ENCODE measurements around the gene MINAR2.

Gene MINAR2, protein sequence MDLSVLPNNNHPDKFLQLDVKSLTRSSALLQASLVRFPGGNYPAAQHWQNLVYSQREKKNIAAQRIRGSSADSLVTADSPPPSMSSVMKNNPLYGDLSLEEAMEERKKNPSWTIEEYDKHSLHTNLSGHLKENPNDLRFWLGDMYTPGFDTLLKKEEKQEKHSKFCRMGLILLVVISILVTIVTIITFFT

DNA sequence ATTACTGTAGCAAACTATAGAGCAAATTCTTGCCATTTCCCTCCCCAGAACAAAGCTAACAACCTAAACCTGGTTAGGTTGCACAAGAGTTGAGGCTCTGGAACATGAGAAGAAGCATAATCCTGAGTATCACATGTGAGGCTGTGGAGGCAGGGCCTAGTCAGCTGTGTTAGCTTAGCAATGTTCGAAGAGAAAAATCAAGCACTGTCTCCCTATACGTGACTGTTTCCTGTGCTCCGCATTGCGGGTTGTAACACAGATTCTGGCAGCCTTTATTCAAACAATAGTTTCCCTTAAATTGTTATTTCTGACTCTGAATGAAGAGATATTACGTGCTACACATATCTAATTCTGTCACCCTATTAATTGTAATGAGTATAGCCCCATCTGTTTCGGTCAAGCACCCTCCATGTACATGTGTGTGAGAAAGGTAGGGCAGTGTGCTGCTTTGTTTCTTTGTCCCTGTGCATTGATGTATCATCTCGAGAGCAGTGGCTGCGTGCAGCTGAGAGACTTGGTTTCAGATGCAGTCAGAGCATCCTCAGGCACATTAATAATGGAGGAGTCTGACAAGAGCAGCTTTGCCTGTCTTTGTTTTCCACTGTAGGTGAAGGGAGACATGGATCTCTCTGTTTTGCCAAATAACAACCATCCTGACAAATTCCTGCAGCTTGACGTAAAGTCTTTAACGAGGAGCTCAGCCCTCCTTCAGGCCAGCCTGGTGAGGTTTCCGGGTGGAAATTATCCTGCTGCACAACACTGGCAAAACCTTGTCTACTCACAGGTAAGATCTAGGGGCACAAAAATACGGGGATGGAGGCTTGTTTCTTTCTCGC is at the start of gene MINAR2:
Gene MINAR2, plus strand, starts transcription at position 523 of the 836 bp plus-strand sequence. Its CDS starts 97 bp downstream, at position 620.
- no peak for DNase-seq

DNA sequence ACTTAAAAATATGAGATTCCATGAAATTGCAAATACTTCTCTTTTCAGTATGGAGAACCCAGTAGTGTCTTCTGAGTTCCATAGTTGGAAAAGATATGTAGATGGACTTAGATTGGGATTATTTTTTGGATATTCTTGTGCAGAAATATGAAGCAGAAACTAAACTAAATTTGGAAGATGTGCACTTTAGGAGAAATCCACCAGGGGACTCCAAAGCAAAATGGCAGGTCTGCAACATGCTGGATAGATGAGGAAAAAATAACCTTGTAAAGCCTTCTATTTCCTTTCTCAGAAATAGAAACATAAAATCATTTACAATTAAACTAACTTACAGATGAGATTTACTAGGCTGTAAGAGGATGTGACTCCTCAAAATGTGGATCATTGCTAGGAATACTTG is 49.2 kb upstream of the MINAR2 start:
- no peak for DNase-seq

DNA sequence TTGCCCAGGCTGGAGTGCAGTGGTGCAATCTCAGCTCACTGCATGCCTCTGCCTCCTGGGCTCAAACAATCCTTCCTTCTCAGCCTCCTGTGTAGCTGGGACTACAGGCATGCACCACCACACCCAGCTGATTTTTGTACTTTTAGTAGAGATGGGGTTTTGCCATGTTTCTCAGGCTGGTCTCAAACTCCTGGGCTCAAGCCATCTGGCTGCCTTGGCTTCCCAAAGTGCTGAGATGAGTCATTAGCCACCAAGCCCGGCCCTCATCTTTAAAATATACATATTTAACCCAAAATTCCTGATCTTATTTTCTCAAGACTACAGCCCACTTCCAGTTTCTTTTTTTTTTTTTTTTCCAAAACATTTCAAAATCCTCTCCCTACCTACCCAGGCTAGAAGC is 31.7 kb upstream of the MINAR2 start:
- DNase-seq: no peak

DNA sequence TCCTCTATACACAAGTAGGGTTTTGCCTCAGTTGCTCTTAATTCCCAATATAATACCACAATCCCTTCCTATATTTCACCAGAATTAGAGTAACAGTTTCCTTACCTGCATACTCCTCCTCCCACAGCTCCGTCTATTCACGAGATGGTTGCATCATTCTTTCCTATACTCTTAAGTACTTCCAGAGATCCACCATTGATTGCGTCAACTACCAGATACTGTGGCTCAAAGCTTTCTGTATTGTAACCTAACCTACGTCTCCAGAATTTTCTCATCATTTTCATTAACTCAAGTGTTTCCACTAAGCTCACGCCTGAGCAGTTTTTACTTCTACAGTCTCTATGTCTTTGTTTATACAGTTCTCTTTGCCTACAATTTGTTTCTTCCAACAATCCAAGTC is 31.2 kb upstream of the MINAR2 start:
- DNase-seq: no peak

DNA sequence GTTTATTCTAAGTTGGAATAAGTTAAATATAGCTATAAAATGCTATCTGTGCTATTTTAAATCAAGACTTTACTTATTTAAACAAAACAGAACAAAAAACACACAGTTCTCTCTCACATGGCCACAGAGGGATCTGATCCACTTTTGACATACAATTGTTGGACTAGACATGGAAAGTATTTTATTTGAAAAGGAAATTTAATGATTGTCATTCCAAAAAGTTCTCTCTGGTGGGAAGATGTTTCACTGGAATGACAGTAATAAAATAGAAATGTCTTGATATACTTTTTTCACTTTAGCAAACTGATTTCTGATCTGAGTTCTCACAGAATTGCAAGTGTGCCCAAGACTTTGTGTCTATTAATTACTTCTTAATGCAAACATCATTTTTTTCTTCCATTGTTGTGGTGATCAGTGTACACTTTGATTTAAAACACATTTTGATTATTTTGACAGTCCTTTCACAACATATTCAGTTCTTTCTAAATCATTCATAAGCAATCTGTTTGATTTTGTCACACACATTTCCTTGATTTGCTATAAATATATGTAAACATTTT is 30.1 kb upstream of the MINAR2 start:
- no peak for DNase-seq

DNA sequence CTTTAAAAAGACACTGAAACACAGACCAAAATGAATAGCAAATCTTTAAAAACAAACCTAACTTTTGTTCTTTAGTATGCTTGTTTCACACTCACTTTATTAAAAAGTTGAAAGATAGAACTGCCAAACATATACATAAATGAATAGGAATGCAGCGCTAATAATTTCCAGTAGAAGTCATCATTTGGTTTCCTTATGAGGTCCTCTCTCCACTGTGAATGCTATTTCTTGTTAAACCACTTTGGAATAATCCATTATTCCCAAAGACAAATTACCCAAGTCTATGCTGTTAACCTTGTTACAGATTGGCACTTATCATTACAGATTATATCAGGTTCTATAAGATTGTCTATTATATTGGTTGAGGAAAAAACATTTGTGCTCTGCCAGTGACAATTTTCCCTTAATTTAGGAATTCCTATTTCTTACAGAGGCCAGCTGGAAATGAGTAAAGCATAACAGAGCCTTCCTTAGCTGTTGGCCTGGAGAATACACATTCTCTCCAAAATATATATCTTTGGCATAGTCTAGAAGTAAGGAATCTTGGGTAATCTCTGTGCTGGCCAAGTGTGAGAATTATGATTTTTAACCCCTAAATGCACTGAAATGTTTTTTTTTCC is 29.3 kb upstream of the MINAR2 start:
- no peak for DNase-seq

DNA sequence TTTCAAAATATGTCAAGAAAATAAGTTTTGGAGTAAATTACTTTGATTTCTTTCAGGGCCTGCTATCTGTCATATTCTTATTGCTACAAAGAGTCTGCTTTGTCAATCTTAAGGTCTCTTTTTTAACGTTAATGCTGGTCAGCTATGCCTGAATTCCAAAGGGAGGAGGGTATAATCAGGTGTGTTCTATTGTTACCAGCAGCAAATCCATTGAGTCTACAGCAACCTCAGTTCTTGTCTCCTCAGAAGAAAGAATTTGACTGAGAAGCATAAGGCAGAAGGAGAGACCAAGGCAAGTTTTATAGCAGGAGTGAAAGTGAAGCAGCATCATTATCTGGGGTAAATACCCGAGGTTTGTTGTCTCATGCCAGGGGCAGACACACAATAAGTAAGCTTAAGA is 23.7 kb upstream of the MINAR2 start:
- no peak for DNase-seq

DNA sequence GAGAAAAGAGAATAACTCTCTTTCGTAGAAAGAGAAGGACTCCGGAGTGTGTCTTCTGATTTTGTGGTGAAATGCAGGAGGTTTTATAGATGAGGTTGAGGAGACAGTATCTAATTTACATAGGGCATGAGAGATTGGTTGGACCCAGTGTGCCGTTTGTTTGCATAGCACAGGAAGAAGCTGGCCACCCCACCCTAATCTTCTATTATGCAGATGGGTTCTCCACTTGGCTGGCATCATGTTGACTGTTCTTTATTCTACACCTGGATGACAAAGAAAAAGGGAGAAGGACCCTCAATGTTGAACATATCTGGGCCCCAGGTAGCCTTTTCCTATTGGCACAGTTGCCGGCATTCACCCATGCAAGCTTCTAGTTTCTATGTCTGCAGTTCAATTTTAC is 23.2 kb upstream of the MINAR2 start:
- DNase-seq: no peak

DNA sequence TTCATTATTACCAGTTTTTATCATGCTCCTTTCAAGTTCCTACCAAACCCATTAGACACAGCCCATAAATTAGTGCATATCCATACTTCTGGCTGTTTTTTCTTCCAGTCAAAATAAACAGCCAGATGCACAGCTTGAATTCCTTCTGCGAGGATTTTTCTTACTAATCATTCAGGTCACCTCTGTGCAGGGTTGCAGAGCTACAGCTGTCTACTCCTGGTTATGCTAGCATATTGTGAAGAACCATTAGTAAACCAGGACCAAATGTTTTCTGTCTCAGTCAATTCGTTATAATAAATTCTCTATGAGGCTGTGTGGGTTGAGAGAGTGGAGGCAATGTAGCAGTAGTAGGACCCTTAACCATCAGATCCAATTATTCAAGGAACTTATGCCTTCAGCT is 8.1 kb upstream of the MINAR2 start:
- no peak for DNase-seq

DNA sequence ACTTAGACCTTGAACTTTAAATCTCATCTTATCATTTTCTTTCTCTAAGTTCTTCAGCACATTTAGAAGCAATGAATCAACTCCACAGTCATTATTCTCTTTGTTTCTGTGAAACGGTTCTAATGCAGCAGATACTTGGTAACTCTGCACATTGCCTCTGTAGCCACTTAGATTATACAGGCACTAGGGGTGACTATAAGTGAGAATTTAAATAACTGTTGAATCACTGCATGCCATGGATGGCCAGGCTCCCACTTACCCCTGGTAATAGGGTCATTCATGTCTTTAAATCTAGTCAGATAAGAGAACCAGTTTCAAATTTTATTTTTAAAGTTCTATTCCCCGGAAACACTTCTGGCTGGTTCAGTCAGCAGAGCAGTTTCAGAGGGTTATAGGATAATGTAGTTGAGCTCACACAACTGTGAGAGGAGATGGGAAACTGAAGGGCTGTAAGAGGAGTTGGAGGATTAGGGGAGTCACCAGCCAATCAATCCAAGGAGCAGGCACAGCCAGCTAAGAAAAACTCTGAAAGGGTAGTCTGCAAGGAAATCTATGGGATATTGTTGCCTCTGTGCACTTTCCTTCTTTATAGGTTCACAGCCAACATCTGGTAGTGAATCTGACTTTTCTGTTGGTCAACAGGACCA is 4.2 kb upstream of the MINAR2 start:
- no peak for DNase-seq

DNA sequence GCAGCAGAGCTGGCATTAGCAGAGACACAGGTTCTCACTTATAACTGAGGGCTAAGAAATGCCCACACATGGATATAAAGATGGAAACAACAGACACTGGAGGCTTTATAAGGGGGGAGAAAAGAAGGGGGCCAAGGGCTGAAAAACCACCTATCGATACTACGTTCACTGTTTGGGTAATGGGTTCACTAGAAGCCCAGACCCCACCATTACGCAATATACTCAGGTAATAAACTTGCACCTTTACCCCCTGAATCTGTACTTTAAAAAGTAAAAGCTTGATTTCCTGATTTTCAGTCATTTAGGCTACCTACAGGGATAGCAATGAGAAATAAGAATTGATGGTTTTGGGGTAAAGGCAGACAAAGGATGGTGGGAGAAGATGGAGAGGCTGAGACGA is 1.9 kb upstream of the MINAR2 start:
- DNase-seq: no peak

DNA sequence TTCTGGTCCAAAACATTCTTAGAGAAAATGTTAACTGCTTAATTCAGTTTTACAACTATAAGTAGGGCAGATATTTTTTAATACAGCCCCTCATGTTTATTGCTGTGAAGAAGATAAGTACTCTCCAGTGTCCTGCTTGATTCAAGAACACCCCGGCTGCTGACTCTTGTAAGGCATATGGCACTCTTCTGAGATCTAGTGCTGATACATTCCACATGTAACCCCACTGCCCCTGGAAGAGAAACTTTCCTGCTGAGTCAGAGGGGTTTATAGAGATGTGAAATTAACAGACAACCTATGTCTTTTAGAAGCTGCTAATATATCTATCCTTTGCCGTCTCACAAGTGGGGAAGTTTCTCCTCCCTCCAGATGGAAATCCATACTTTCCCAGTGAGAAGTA is 1.0 kb upstream of the MINAR2 start:
- no peak for DNase-seq

DNA sequence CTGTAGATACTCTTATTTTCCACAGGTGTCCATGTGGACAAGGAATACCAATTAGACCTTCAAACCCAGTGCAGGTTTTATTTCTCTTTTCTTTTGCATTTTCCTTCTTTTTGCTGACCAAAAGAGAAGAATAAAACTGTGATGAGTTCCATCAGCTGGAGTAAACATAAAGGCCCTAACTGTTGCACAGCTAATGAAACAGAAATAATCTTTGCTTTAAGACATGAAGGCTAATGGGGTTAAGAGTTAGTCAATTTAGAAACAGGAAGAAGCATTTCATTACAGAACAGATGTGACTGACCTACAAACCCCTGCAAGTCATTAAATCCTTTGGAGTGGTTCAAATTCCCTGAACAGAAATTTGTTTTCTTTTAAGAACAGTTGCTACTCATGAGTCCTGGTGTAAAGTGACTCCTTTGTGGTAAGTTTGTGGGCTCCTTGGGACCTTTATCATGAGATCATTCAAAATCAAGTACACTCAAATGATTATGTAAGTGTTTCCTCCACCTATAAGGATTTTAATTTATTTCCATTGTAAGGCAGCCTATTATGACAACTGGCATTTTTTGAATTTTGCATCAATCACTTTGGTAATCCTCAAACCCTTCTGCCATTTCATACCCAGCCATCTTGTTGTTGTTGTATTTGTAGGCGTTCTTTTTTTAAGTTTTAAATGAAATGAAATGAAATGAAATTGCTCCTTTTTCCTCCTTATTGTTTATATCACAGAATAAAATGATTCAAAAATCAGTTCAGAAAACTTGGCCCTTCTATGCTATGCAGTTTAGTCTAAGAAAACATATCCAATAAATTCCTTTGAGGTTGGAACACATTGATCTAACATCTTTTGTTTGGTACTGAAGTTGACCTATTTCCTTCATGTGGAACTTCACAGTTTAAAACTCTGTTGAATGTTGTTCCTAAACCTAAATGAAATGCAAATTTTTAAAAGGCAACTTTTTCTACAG is 1.3 kb downstream of the MINAR2 start:
- DNase-seq: no peak

DNA sequence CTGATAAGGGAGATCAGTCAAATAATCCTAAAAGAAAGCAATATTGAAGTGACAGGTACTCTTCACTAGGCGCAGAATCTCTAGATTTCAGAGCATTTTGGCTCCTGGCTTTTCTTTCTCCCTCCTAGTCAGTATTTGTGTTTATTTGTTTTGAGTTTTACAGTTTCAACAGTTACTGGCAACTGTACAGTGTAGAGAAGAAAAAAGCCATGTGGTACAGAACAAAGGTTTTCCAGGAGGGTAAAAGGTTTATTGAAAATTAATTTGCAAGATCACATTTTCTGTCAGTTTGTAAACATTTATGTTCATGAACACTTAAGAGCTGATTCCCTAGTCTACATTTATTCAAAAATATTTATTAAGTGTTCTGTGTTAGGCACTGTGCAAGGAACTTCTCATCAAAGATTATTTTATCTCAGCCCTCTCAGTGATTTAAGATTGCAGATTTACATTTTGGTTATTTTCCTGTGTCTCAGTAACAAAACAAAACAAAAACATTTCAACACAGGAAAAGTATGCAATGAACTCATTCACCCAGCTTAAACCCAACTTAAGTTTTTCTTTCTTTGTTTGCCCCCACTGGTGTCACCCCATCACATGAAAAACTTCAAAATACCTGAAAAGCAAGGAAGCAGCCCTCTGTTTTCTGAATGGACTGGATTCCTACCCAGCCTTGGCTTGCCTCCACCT is 12.9 kb downstream of the MINAR2 start:
- no peak for DNase-seq

DNA sequence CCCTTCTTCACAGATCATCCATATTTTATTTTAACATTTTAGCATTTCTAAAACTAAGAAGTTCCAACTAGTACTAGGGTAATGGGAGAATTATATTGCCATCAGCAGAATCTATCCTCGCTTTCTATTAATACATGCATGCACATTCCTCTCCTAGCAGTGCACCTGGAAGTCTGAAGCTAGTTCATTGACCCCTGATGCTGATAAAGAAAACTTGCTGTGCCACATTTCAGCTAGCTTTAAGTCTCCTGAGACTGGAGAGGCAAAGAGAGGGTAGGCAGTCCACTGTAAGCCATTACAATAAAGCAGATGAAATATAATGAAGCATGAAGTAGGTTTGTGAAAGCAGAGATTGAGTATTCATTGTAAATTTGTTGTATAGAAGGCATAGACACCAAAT is 15.8 kb downstream of the MINAR2 start:
- no peak for DNase-seq

DNA sequence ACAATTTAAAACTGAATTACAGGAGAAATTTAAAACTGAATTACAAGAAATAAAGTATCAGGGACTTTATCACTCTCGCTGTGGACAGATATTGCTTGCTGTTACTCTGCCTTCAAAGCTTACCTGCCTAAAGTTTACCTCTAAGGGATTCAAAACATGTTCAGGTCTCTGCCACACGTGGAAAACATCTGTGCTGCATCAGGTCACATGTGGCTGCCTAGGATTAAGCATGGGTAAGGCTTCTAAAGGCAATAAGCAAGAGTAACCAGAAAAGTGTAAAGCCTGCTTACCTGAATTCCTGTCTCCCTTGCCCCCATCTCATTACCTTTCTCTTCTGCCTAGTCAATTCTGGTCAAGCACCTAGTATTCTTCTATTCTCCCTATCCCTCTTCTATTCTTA is 18.9 kb downstream of the MINAR2 start:
- no peak for DNase-seq

DNA sequence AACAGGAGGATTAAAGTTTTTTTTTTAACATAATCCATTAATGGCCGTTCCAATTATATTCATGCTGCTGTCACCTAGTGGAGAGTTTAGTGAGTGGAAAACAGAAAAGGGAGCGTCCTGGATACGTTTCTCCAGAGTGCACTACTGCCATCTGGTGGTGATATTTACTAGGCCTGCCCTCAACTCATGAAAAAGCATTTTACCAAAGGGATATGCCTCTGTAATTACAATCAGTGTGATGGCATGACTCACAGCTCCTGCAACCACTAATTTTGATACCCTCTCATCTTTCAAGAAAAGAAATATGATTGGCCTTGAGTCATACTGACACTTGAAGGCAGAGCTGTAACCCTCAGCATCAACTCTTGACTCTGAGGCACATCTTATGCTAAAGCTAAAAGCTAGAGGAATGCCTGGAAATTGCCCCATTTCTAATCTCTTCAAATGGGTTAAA is 20.1 kb downstream of the MINAR2 start:
- peak; percentile 57 for DNase-seq

DNA sequence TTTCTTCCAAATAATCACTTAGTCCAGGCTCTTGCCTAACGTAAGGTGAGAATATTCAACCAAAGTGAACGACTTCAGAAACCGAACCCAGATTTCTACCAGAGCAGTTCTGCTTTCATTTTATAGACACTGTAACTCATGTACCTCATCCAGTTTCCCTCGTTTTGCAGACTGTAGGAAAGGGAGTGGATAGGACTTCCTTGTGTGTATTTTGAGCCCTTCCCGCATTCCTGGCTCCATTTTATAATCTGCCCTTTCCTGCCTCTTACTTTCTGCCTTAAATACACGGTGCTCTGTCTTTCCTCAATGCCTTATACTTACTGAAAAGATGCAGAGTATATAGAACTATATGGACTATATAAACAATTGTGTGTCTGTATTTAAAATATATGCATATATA is 20.8 kb downstream of the MINAR2 start:
- no peak for DNase-seq

DNA sequence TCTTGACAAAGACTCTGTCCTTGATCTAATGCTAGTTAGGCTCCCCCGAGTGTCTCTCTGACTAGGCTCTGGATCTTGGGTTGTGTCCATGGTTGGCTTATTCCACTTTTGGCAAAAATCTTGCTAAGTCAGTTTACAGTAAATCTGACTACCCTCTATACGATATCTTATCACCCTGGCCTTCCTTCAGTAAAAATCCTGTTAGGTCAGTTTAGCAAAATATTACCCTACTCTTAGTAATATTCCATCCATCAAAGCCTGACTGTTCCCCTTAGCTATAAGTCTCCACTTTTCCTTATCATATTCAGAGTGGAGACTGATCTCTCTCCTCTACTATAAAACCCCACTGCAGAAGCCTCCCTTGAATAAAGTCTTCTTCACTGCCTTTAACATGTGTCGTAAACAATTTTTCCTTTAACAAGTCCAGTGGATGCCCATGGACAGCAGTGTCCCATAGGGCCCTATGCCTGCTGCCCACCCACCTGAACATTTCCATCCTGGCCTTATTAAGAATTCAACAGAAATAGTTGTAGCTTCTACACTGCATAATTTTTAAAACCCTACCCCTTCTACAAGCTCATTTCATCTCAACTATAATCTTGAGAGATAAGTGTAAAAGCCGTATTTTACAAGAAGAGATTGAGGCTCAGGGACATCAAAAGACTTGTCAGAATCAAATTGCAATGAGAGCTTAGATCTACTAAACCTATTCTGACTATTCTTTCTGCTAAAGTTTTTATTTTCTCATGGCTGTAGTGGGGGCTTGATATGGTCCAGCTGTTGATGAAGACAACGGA is 22.3 kb downstream of the MINAR2 start:
- no peak for DNase-seq

DNA sequence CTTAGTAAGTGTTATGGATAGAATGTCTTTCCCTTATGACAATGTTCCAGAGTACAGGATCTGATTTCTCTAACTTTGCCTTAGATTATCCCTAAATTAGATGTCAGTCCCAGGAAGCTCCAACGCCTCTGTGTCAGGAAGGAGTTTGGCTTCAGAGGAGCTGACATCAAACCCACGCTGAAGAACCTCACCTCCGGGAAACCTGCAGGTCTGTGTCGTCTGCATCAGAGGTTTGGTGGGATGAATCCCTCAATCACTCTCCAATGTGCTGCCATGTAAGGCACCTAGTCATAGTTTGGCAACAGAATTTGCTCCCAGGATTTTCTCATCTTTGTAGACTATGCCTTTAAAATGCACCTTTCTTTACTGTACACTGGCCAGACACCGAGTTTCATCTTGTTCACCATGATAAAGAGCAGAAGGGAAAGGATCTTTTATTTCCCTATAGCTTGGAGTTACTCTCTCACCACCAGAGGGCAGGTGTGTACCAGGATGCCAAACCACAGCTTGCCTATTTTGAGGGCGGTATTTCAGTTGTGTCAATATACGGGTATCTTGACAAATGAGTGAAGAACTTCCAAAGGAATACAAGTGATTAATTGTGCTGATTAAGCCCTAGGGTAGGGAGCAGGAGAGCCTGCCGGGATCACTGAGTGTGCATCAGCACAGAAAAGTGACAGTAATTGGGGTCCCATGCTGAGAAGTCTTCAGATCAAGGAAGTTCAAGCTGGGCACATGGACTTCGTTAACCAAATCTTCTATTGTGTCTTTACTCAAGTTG is 23.4 kb downstream of the MINAR2 start:
- DNase-seq: peak; percentile 41
